ENCODE measurements around the gene ETHE1.

ETHE1 gene

DNA sequence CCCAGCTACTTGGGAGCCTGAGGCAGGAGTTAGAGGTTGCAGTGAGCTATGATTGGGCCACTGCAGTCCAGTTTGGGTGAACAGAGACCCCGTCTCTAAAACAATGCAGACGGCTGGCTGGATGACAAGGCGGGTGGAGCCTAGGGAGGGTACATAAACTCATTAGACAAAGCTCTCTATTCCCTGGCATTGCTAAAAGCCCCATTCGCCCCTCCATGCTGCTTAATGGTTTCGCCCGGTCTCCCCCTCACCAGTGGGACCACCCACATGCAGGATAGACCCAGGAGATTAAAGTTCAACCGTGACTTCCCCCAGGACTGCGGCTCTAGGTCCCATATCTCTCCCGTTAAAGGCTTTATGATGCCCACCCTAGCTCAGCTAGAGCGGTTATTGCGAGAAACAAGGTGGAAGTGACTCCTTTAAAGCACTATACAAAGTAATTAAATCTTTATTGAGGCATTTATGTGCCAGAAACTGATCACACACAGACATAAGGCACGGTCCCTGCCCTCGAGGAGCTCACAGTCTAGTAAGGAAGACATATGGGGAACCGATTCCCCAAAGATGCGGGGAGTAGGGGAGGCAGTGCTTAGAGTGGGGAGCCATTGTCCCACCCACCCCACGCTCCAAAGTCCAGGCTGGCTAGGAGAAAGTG lies 66.5 kb downstream of the ETHE1 start:
- H3K4me3 ChIP-seq (ENCODE audit: low read depth in 1 of 2, low read length in 2 of 2): no peak overlapping the region
- H3K27me3 ChIP-seq (ENCODE audit: insufficient read depth, low read length, poor library complexity): no peaks in the 10 kb centered on the region
- no peak overlapping the region for H3K27ac ChIP-seq (ENCODE audit: low read length)
- ATAC-seq (ENCODE audit: insufficient read depth, low read depth) (no peak), DNase-seq (no peak)
- peaks cover 18% of the 10 kb centered on the region for H3K4me1 ChIP-seq (ENCODE audit: insufficient read depth, low read length)
- no peaks in the 10 kb centered on the region for H4K20me1 ChIP-seq (ENCODE audit: insufficient read depth, low read length)
- H2AFZ ChIP-seq (ENCODE audit: low read depth, low read length): no peak overlapping the region
- H3K9ac ChIP-seq (ENCODE audit: low read depth, low read length): no peak overlapping the region
- no peaks in the 10 kb centered on the region for H3K36me3 ChIP-seq (ENCODE audit: insufficient read depth, low read length)
- no peaks in the 10 kb centered on the region for H3K9me3 ChIP-seq (ENCODE audit: insufficient read depth, low read length, severe bottlenecking)
- no peak overlapping the region for H3K4me2 ChIP-seq (ENCODE audit: insufficient read depth, low read length)
- H3K79me2 ChIP-seq (ENCODE audit: insufficient read depth, low read length): no peaks in the 10 kb centered on the region
- TF ChIP-seq CTCF (IDR thresholded peaks at IDR 0.05; ENCODE audit: borderline replicate concordance, extremely low read depth, low read length, poor library complexity, severe bottlenecking): no peak
- TF ChIP-seq EZH2 (IDR thresholded peaks at IDR 0.05; ENCODE audit: borderline replicate concordance, low read depth, low read length, severe bottlenecking): no peak

DNA sequence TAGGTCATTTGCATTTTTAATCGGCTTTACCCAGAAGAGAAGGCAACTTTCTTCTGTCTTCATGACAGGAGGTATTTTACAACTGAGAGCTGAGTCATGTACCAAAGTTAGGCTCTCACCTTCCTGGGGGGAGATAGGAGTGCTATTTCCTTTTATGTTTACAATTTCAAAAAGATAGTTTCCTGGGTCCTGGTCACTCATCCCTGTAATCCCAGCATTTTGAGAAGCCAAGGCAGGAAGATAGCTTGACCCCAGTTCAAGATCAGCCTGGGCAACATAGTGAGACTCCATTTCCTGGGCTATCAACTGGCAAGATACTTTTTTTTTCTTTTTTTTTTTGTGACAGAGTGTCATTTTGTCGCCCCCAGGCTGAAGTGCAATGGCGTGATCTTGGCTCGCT lies 69.2 kb downstream of the ETHE1 start:
- no peaks in the 10 kb centered on the region for H3K27me3 ChIP-seq (ENCODE audit: insufficient read depth, low read length, poor library complexity)
- no peaks in the 10 kb centered on the region for H3K9me3 ChIP-seq (ENCODE audit: insufficient read depth, low read length, severe bottlenecking)
- H4K20me1 ChIP-seq (ENCODE audit: insufficient read depth, low read length): no peaks in the 10 kb centered on the region
- no peak overlapping the region for H3K9ac ChIP-seq (ENCODE audit: low read depth, low read length)
- no peaks in the 10 kb centered on the region for H3K79me2 ChIP-seq (ENCODE audit: insufficient read depth, low read length)
- H3K4me1 ChIP-seq (ENCODE audit: insufficient read depth, low read length): no peaks in the 10 kb centered on the region
- DNase-seq: no peak
- no peak overlapping the region for H3K27ac ChIP-seq (ENCODE audit: low read length)
- ATAC-seq (ENCODE audit: insufficient read depth, low read depth): no peak
- H3K4me2 ChIP-seq (ENCODE audit: insufficient read depth, low read length): no peak overlapping the region
- H2AFZ ChIP-seq (ENCODE audit: low read depth, low read length): no peak overlapping the region
- TF ChIP-seq CTCF (IDR thresholded peaks at IDR 0.05; ENCODE audit: borderline replicate concordance, extremely low read depth, low read length, poor library complexity, severe bottlenecking) (no peak), EZH2 (IDR thresholded peaks at IDR 0.05; ENCODE audit: borderline replicate concordance, low read depth, low read length, severe bottlenecking) (no peak)
- no peak overlapping the region for H3K4me3 ChIP-seq (ENCODE audit: low read depth in 1 of 2, low read length in 2 of 2)
- H3K36me3 ChIP-seq (ENCODE audit: insufficient read depth, low read length): no peaks in the 10 kb centered on the region
